ENCODE results near the gene LYSMD1.

LYSMD1 gene

GRCh38 chr1:151135433-151136385 lies 30.0 kb downstream of the LYSMD1 start:
- DNase-seq = no peak

- no peak for DNase-seq
Measured at GRCh38 chr1:151134991-151135390, 30.7 kb downstream of the LYSMD1 start.

- no peak for DNase-seq
Measured at GRCh38 chr1:151134396-151134795, 31.3 kb downstream of the LYSMD1 start.

GRCh38 chr1:151133018-151133806 lies 32.5 kb downstream of the LYSMD1 start:
- no peak for DNase-seq

- no peak for DNase-seq
Measured at GRCh38 chr1:151132335-151133017, 33.2 kb downstream of the LYSMD1 start.

GRCh38 chr1:151131701-151132334 lies 33.9 kb downstream of the LYSMD1 start:
- DNase-seq = no peak

- peak; percentile 90 for DNase-seq
Measured at GRCh38 chr1:151130987-151131586, 34.6 kb downstream of the LYSMD1 start.

GRCh38 chr1:151128800-151129199 lies 36.9 kb downstream of the LYSMD1 start:
- no peak for DNase-seq

GRCh38 chr1:151124763-151125403 lies 40.8 kb downstream of the LYSMD1 start:
- DNase-seq = no peak

GRCh38 chr1:151113877-151114276 lies 51.8 kb downstream of the LYSMD1 start:
- no peak for DNase-seq

All from stimulated activated CD4-positive, alpha-beta T cell treated with anti-CD3 and anti-CD28 coated beads, Interleukin-15, amount 100 ng/mL, for 24 hours (primary cell).